Naive B cell (primary cell): Measurements from ENCODE around the gene SGCD. TPM values are rescaled to one million over a fixed set of nuclear protein-coding genes. Genes with fewer than 3 reads are reported as not detected.
A peak's percentile ranks its signal among the peaks of the same experiment; 100 is the strongest.
"Not testable (repeated sequence)": the region's sequence is repeated elsewhere in the genome, so short reads cannot be mapped to it uniquely, and the experiment has no call there.

Source experiments
- ATAC-seq, 2 donors: fragments of 150-1000 bp; cut with Tn5 transposase; 2 replicates each; pipeline ENCODE4 v1.10.0; 2021; ENCODE audit warnings: low read depth in 2 of 2, mild to moderate bottlenecking in 2 of 2, moderate library complexity in 2 of 2
- DNase-seq: peaks from one replicate; pipeline ENCODE4 v3.0.0; 2022
- H3K27ac Mint-ChIP-seq, 6 donors: one replicate each; pipeline ENCODE4 v1.8.0; 2020 to 2022; ENCODE audit warnings: mild to moderate bottlenecking in 6 of 6, mixed read lengths in 6 of 6, moderate library complexity in 5 of 6, inconsistent platforms in 2 of 6
- H3K27me3 Mint-ChIP-seq, 3 donors: one replicate each; pipeline ENCODE4 v1.8.0; 2021 to 2022; ENCODE audit warnings: mixed read lengths in 3 of 3, mild to moderate bottlenecking in 1 of 3
- H3K36me3 Mint-ChIP-seq, 2 donors: one replicate each; pipeline ENCODE4 v1.8.0; 2020 to 2022; ENCODE audit warnings: mixed read lengths in 2 of 2, inconsistent platforms in 1 of 2, mild to moderate bottlenecking in 1 of 2
- H3K4me1 Mint-ChIP-seq, 3 donors: one replicate each; pipeline ENCODE4 v1.8.0; 2020 to 2022; ENCODE audit warnings: mixed read lengths in 3 of 3, inconsistent platforms in 1 of 3, mild to moderate bottlenecking in 1 of 3, moderate library complexity in 1 of 3
- H3K4me3 Mint-ChIP-seq, 8 donors: one replicate each; pipeline ENCODE4 v1.8.0; 2020 to 2022; ENCODE audit warnings: mild to moderate bottlenecking in 8 of 8, mixed read lengths in 8 of 8, moderate library complexity in 8 of 8, inconsistent platforms in 2 of 8
- H3K9me3 Mint-ChIP-seq, 7 donors: one replicate each; pipeline ENCODE4 v1.8.0; 2020 to 2022; ENCODE audit warnings: mixed read lengths in 7 of 7, mild to moderate bottlenecking in 5 of 7, inconsistent platforms in 2 of 7, moderate library complexity in 1 of 7
- polyA plus RNA-seq, 6 donors: library from polyadenylated mRNA; unstranded; fragments of 300-500 nt; fragmentation: Illumina TruSeq; gene quantifications; one replicate each; pipeline ENCODE4 v1.2.3, GENCODE V29; 2021; ENCODE audit warnings: low read depth in 6 of 6

Gene SGCD
- polyA plus RNA-seq, 6 donors from 2014 or later: not detected

DNA sequence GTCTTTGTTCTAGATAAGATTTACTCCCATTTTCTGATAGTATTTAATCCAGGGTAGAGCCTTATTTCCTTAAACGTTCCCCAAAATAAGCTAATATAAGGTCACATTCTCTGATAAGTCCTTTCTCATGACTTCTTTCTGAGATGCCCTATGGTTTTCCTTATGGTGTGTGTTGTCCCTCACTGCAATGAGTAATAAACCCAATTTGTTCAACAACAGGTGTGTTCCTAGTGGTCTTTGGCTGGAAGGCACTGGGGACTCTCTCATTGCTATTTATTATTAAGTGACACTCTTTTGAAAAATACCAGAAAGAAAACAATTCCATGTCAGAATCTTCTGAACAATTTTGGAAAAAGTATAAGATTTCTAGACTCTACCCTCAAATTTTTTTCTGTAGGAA, 266.6 kb downstream of the SGCD start:
- Mint-ChIP-seq H3K4me1 (no peaks in the 10 kb centered on the region), H3K4me3 (no peak overlapping the region), H3K9me3 (peaks cover 0 to 9% (median 0%) of the 10 kb centered on the region in 7 donors), H3K36me3 (no peaks in the 10 kb centered on the region), H3K27ac (no peak overlapping the region), H3K27me3 (peaks cover 8 to 27% (median 14%) of the 10 kb centered on the region in 3 donors)
- DNase-seq (no peak), ATAC-seq (no peak)

- ATAC-seq (no peak), DNase-seq (no peak)
- H3K9me3 Mint-ChIP-seq: peaks cover 0 to 9% (median 0%) of the 10 kb centered on the region in 7 donors
- H3K27ac Mint-ChIP-seq: no peak overlapping the region
- H3K4me1 Mint-ChIP-seq: no peaks in the 10 kb centered on the region
- H3K27me3 Mint-ChIP-seq: peaks cover 8 to 21% (median 14%) of the 10 kb centered on the region in 3 donors
- H3K4me3 Mint-ChIP-seq: no peak overlapping the region
- H3K36me3 Mint-ChIP-seq: no peaks in the 10 kb centered on the region
Observed at GRCh38 chr5:156594406-156594805, 267.4 kb downstream of the SGCD start.

DNA sequence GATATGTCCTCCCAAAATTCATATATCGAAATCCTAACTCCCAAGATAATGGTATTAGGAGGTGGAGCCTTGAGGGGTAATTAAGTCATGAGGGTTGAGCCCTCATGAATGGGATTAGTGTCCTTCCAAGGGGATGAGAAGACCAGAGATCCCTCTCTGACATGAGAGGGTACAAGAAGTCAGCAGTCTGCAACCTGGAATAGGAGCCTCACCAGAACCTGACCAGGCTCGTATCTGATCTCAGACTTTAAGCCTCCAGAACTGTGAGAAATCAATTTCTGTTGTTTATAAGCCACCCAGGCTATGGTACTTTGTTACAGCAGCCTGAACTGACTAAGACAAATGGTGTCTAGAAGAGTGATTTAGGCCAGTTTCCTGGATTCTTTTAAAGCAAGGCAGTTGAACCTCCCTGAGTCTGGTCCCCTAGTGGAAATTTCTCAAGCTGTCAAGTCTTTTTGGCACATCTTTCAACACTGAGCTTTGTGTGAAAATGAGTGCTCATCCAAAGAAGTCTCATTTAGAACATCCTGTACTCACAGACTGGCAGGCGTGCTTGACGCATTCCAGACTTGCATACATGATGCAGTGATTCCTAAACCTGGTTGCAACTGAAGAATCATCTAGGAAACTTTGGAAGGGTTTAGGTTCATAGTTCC, 268.3 kb downstream of the SGCD start:
- Mint-ChIP-seq H3K27me3 (peaks cover 8 to 21% (median 14%) of the 10 kb centered on the region in 3 donors), H3K9me3 (peaks cover 0 to 9% (median 0%) of the 10 kb centered on the region in 7 donors), H3K27ac (no peak overlapping the region), H3K36me3 (no peaks in the 10 kb centered on the region), H3K4me3 (no peak overlapping the region), H3K4me1 (no peaks in the 10 kb centered on the region)
- no peak for ATAC-seq
- no peak for DNase-seq

DNA sequence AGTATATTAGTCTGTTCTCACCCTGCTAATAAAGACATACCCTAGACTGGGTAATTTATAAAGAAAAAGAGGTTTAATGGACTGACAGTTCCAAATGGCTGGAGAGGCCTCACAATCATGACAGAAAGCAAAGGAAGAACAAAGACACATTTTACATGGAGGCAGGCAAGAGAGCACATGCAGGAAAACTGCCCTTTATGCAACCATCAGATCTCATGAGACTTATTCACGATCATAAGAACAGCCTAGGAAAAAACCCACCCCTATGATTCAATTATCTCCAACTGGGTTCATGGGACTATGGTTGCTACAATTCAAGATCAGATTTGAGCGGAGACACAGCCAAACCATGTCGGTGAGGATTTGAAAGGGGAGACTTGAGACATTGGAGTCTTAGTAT, 270.3 kb downstream of the SGCD start:
- H3K4me3 Mint-ChIP-seq: no peak overlapping the region

DNA sequence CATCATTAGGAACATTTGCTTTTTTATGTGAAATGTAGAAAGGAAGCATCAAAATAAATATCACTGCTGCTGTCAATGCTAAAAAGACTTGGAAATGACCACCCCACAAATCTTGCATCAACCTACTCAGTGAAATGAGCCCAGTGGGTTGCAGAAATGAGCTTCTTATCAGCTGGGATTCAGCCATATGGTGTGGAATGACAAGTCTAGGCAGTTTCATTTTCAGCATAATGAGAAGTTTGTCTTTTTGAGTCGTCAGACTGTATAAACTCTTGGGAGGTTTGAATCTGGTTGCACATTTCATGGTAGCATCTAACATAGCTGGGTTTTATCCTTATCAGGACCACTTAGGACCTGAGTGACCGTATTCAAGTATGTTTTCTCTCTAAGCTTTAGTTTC, 272.0 kb downstream of the SGCD start:
- DNase-seq (no peak), ATAC-seq (no peak)
- Mint-ChIP-seq H3K4me3 (no peak overlapping the region), H3K27me3 (no peaks in the 10 kb centered on the region), H3K9me3 (peaks cover 0 to 33% (median 24%) of the 10 kb centered on the region in 7 donors), H3K4me1 (no peaks in the 10 kb centered on the region), H3K27ac (no peak overlapping the region), H3K36me3 (no peaks in the 10 kb centered on the region)

More for the DNA sequence above, 270.3 kb downstream of the SGCD start:
- no peak overlapping the region for H3K27ac Mint-ChIP-seq
- peaks cover 0 to 9% (median 6%) of the 10 kb centered on the region in 3 donors for H3K27me3 Mint-ChIP-seq
- ATAC-seq (no peak), DNase-seq (no peak)
- H3K36me3 Mint-ChIP-seq: no peaks in the 10 kb centered on the region
- no peaks in the 10 kb centered on the region for H3K4me1 Mint-ChIP-seq
- peaks cover 2 to 16% (median 11%) of the 10 kb centered on the region in 7 donors for H3K9me3 Mint-ChIP-seq

DNA sequence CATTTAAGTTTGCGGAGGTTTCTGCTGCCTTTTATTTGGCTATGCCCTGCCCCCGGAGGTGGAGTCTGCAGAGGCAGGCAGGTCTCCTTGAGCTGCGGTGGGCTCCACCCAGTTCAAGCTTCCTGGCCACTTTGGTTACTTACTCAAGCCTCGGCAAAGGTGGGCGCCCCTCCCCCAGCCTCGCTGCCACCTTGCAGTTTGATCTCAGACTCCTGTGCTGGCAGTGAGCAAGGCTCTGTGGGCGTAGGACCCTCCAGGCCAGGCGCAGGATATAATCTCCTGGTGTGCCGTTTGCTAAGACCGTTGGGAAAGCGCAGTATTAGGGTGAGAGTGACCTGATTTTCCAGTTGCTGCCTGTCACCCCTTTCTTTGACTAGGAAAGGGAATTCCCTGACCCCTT, 283.6 kb downstream of the SGCD start:
- not testable (repeated sequence) for H3K4me1 Mint-ChIP-seq, ATAC-seq, DNase-seq, H3K4me3 Mint-ChIP-seq, H3K27ac Mint-ChIP-seq, H3K27me3 Mint-ChIP-seq
- H3K9me3 Mint-ChIP-seq: peaks cover 8 to 48% (median 27%) of the 10 kb centered on the region in 7 donors
- H3K36me3 Mint-ChIP-seq: peaks cover 10 to 12% of the 10 kb centered on the region in 2 donors

DNA sequence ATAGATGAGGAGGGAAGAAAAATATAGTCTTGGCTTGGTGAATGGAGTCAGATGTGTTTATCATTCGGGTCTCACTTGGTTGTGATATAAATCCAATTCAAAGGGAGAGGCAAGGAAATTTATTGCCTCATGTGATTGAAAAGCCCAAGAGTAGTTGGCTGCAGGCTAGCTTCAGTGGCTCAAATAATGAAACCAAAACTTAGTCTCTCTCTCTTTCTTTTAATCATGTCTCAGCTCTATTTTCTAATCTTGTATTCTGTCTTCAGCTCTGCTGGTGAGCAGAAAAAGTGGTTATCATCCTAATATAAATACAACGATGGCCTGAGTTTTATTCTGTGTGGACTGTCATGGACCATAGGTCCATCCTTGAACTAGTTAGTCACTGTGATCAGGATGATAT, 288.9 kb downstream of the SGCD start:
- no peaks in the 10 kb centered on the region for H3K4me1 Mint-ChIP-seq
- DNase-seq: no peak
- no peak overlapping the region for H3K27ac Mint-ChIP-seq
- H3K9me3 Mint-ChIP-seq: peaks cover 4 to 36% (median 17%) of the 10 kb centered on the region in 7 donors
- H3K36me3 Mint-ChIP-seq: peaks cover 10 to 12% of the 10 kb centered on the region in 2 donors
- peaks cover 0 to 5% (median 0%) of the 10 kb centered on the region in 3 donors for H3K27me3 Mint-ChIP-seq
- no peak overlapping the region for H3K4me3 Mint-ChIP-seq
- ATAC-seq: no peak

DNA sequence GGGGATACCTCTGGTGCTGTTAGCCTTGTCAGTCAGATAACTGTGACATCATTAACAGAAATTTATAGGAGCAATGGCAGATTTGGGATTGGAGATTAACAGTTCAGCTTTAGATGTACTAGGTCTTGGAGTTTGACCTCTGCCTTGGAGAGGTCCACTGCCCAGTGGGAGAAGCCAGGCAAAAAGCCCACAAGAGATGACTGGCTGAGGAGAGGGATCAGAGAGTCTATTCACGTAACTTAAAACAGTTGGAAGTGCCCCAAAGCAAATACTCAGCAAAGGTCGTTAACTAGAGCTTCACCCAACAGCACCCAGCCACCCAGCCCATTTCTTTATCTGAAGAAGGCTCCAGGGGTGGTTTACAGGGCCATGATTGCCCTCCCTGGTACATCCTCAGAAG, 290.5 kb downstream of the SGCD start:
- H3K27me3 Mint-ChIP-seq: peaks cover 0 to 8% (median 0%) of the 10 kb centered on the region in 3 donors
- no peaks in the 10 kb centered on the region for H3K36me3 Mint-ChIP-seq
- DNase-seq (no peak), ATAC-seq (no peak)
- peak overlapping the region in 1 of 6 donors; percentile 41 for H3K27ac Mint-ChIP-seq
- peaks cover 0 to 20% (median 2%) of the 10 kb centered on the region in 7 donors for H3K9me3 Mint-ChIP-seq
- no peaks in the 10 kb centered on the region for H3K4me1 Mint-ChIP-seq
- H3K4me3 Mint-ChIP-seq: no peak overlapping the region

GRCh38 chr5:156618601-156619000, 291.6 kb downstream of the SGCD start:
- H3K4me3 Mint-ChIP-seq: no peak overlapping the region
- H3K9me3 Mint-ChIP-seq: peaks cover 0 to 11% (median 2%) of the 10 kb centered on the region in 7 donors
- H3K27ac Mint-ChIP-seq: no peak overlapping the region
- no peak for DNase-seq
- no peak for ATAC-seq
- H3K27me3 Mint-ChIP-seq: peaks cover 0 to 8% (median 0%) of the 10 kb centered on the region in 3 donors
- H3K4me1 Mint-ChIP-seq: no peaks in the 10 kb centered on the region
- no peaks in the 10 kb centered on the region for H3K36me3 Mint-ChIP-seq

GRCh38 chr5:156621719-156622118, 294.8 kb downstream of the SGCD start:
- no peak for ATAC-seq
- no peaks in the 10 kb centered on the region for H3K4me1 Mint-ChIP-seq
- H3K9me3 Mint-ChIP-seq: peaks cover 0 to 8% (median 0%) of the 10 kb centered on the region in 7 donors
- no peak for DNase-seq
- H3K27me3 Mint-ChIP-seq: peaks cover 0 to 8% (median 0%) of the 10 kb centered on the region in 3 donors
- no peak overlapping the region for H3K4me3 Mint-ChIP-seq
- no peak overlapping the region for H3K27ac Mint-ChIP-seq
- H3K36me3 Mint-ChIP-seq: no peaks in the 10 kb centered on the region

DNA sequence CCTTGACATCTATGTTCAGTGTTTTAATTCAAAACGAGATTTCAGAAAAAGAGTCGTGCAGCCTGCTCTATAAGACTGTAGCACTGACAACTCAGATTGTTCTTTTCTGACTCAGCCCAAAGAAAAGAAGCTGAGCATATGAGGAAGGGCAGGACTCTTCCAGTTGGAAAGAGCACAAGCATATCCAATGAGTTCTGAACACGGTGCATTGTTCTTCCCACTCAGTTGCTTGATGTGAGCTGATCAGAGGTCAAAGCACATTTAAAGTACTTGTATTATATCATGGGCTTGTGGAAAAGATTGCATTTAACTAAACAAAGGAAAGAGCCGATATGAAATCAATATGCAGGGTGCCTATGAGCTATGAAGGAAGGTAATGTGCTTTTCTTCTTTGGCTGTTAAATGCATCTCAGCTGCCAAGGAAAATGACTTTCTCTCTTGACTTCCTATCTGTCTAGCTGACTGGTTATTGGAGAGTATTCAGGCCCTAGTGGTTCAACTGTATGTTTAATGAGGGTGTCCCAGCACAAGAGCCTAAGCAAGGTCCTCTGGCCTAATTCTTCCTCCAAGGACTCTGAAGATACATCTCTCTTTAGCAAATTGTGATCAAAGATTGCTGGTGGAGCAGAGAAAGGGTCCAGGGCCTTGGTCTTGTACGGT, 296.5 kb downstream of the SGCD start:
- no peak overlapping the region for H3K27ac Mint-ChIP-seq
- no peak for DNase-seq
- peaks cover 0 to 3% (median 0%) of the 10 kb centered on the region in 3 donors for H3K27me3 Mint-ChIP-seq
- H3K9me3 Mint-ChIP-seq: peaks cover 0 to 8% (median 0%) of the 10 kb centered on the region in 7 donors
- H3K4me1 Mint-ChIP-seq: no peaks in the 10 kb centered on the region
- ATAC-seq: no peak
- H3K4me3 Mint-ChIP-seq: no peak overlapping the region
- no peaks in the 10 kb centered on the region for H3K36me3 Mint-ChIP-seq

DNA sequence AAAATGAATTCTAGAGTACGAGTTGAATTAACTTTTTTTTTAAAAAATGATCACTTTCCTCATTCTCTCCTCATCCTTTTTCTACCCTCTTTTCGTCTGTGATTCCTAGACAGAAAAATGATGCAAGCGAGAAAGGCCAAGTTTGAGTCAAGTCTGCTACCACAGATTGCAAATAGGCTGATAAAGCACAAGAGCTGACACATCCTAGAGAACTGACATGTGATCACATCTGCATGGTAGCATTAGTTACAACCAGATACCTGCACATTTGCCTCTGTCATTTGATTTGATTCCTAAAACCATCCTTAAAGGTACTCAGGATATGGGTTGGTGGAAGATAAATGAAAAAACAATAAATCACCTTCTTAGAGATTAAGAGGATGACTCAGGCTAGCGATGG, 297.7 kb downstream of the SGCD start:
- Mint-ChIP-seq H3K36me3 (no peaks in the 10 kb centered on the region), H3K9me3 (peaks cover 0 to 8% (median 0%) of the 10 kb centered on the region in 7 donors), H3K27ac (no peak overlapping the region), H3K27me3 (peaks cover 0 to 3% (median 0%) of the 10 kb centered on the region in 3 donors), H3K4me3 (no peak overlapping the region), H3K4me1 (no peaks in the 10 kb centered on the region)
- ATAC-seq (no peak), DNase-seq (no peak)

DNA sequence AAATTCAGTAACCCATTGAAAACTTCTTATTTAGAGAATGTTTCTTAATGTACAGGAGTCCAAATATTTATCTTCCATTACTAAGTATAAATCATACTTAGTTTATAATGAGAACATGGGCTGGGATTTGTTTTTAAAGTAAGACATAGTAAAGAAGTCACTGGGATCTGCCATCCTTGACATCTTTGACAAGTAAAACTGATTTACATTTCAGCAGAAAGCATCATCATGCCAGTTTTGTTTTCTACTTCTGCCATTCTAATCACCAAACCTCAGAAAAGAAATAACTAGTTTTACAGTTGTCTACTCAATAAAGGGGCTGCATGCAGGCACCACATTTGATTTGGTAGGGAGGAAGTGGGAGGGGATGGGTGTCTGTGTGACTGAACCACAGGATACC, 301.5 kb downstream of the SGCD start:
- Mint-ChIP-seq H3K4me1 (no peaks in the 10 kb centered on the region), H3K9me3 (peaks cover 0 to 4% (median 0%) of the 10 kb centered on the region in 7 donors), H3K27me3 (peaks cover 0 to 6% (median 0%) of the 10 kb centered on the region in 3 donors), H3K27ac (no peak overlapping the region), H3K4me3 (no peak overlapping the region), H3K36me3 (no peaks in the 10 kb centered on the region)
- DNase-seq (no peak), ATAC-seq (no peak)

DNA sequence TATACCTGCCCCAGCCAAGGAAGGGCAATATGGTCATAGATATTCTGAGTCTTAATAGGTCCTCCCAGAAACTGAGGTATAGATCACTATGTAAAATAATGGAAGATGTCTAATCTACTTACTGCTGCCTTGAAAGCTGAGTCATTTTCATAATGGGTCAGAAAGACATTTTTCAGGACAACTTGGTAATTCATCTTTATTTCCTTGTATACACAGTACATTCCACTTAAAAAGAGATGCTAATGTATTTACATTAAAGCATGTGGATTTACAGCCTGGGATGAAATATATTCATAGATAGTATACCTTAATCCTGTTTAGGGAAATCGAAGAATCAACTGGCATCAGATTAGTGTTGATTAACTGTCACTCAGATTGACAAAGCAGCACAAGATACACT, 304.0 kb downstream of the SGCD start:
- H3K4me3 Mint-ChIP-seq: no peak overlapping the region
- H3K27me3 Mint-ChIP-seq: peaks cover 0 to 6% (median 0%) of the 10 kb centered on the region in 3 donors
- no peaks in the 10 kb centered on the region for H3K4me1 Mint-ChIP-seq
- H3K9me3 Mint-ChIP-seq: peaks cover 0 to 13% (median 2%) of the 10 kb centered on the region in 7 donors
- ATAC-seq: no peak
- no peak for DNase-seq
- no peaks in the 10 kb centered on the region for H3K36me3 Mint-ChIP-seq
- H3K27ac Mint-ChIP-seq: no peak overlapping the region
